GM12892 (cell line): ENCODE results near the gene ASGR2.

Source experiments
- POLR2A ChIP-seq: IDR thresholded peaks from 2 replicates; pipeline ENCODE4 v1.6.1; 2011; ENCODE audit warnings: low read depth, low read length, control low read depth
- POLR2AphosphoS5 ChIP-seq: IDR thresholded peaks from 2 replicates; pipeline ENCODE4 v1.6.1; 2011; ENCODE audit warnings: low read depth, low read length, control low read depth

DNA sequence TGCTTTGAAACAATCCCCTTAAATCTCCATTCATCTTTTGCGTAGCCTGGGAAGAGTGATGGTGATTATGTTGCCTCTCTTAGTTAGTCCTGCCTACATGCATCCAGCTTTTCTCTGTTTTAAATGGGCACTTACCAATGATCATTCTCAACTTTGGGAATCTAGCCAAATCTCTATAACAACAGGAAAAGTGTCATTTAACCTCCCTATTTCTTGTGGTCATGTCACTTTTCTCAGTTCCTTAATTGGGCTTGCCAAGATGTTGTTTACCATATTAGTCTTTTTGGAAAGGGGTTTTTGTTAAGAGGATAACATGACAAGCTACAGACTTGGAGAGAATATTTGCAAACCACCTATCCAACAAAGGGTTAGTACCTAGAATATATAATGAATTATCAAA, 19.0 kb downstream of the ASGR2 start:
- TF ChIP-seq POLR2A (no peak), POLR2AphosphoS5 (no peak)
